Stimulated activated CD4-positive, alpha-beta T cell treated with anti-CD3 and anti-CD28 coated beads, Interleukin-15, amount 100 ng/mL, for 48 hours (primary cell): ENCODE data around the gene LMAN2L.
"Not testable (repeated sequence)": the region's sequence is repeated elsewhere in the genome, so short reads cannot be mapped to it uniquely, and the experiment has no call there.

Experiments
- DNase-seq, 2 donors: peaks; one replicate each; pipeline ENCODE4 v3.0.0-alpha.2; 2020; ENCODE audit warnings: low read depth in 2 of 2

Gene LMAN2L

DNA sequence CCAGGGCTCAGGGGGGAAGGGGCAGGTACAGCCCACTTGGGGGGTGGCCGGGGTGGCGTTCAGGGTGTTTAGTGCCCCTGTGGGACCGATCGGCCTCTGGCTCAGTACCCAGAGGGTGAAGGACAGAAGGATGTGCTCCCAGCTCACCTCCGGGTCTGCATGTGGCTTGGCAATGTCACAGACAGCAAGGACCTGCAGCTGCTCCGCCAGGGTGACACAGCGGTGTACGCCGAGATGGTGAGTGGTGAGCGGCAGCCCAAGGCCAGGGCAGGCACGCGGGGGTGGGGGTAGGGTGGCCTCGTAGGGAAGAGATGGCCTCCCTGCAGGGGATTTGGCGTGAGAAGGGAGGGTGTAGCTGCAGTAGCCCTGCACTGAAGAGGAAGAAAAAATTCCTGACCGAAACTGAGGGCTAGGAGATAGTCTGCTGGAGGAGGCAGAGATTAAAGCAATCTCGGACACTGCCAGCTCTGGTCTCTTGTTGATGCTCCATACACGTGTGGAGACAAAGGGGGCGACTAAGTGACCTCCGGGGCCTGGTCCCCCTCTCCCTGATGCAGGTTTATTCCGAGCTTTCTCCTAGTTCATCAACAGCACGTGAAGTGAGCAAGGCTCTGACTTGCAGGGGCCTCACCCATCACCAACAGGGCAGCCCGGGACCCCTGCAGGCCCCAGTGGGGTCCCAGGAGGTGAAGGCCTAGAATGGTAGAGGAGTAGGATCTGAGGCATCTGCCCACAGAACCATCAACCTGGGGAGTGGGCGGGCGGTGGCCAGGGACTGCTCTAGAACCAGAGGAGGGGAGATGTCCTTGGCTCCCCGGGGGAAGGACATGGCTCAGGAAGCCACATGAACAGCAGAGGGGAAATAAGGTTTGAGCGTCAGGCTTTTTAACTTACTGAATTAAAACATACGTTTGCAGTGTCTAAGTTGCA lies 51.9 kb downstream of the LMAN2L start:
- no peak for DNase-seq

DNA sequence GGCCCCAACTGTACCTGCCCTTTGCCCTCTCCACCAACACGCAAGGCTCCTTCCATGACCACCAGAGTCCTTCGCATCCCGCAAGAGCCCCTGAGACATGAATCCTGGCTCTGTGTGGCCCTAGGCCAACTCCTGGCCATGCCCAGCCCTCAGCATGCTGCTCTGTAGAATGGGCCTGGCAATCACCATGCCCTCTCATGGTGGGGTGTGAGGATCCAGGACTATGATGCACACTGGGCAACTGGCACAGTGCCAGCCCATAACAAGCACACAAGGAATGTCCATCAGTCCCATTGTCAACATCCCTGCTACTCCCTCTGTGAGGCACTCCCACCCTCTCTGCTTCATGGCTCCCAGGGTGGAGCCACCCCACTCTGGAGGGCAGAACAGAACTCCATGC lies 52.6 kb downstream of the LMAN2L start:
- no peak for DNase-seq

DNA sequence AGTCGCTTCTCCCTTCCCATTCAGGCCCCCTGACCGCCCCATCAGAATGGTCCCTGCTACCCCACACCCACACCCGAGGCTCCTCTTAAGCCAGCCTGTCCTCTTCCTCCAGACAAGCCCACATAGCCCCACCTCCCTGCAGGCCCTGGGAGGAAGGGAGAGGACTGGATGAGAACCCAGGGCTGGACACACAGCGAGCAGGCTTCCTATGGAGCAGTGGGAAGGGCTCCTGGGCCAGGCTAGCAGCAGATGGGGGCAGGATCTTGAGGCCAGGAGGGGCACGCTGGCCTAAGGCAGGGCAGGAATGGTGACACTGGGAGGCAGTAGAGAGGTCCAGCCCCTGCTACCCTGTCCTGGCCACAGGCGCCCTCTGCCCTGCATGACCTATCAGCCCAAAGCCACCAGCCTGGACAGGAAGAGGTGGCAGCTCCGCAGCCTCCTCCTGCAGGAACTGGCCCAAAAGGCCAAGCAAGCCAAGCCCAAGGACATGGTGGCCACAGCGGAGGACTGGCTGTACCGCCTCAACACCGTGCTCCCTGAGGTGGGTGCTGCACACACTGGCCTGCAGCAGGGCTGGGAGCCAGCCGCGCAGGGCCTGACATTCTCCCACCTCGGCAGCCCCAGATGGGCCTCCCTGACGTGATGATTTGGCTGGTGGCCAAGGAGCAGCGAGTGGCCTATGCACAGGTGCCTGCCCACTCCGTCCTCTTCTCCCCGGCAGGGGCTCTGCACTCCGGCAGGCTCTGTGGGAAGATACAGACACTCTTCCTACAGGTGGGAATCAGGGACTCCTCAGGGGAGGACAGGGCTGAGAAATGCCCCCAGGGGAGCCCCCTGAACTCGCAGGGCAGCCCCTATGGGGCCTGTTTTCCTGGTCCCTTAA lies 54.0 kb downstream of the LMAN2L start:
- no peak for DNase-seq

DNA sequence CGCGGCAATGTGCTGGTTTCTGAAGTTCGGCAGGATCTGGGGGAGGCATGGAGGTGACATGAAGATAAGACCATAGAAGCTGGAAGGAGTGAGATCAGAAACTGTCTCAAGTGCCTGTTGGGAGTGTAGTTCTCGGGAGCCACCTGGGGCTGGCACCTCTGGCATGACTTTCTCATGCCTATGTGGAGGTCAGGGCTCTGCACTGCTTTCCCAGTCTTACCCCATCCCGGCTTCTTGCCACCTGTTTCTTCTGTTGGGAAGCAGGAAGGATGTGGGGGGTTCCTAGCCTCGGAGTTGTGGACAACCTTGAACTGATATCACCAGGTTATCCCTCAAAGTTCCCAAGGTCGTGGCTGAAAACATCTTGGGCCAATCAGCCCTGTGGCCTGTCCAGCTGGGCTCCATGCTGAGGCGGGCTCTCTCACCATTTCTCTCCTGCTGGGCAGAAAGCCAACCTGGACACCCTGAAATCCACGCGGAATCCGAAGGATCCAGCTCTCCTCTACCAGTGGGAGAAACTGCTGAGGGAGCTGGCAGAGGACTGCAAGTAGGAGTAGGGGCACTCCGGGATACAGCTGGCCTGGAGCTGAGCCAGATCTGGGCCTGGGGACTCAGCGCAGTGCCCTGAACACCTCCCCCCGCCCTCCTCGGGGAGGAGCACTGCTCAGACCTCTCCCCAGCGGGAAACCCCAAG lies 54.8 kb downstream of the LMAN2L start:
- DNase-seq = no peak

DNA sequence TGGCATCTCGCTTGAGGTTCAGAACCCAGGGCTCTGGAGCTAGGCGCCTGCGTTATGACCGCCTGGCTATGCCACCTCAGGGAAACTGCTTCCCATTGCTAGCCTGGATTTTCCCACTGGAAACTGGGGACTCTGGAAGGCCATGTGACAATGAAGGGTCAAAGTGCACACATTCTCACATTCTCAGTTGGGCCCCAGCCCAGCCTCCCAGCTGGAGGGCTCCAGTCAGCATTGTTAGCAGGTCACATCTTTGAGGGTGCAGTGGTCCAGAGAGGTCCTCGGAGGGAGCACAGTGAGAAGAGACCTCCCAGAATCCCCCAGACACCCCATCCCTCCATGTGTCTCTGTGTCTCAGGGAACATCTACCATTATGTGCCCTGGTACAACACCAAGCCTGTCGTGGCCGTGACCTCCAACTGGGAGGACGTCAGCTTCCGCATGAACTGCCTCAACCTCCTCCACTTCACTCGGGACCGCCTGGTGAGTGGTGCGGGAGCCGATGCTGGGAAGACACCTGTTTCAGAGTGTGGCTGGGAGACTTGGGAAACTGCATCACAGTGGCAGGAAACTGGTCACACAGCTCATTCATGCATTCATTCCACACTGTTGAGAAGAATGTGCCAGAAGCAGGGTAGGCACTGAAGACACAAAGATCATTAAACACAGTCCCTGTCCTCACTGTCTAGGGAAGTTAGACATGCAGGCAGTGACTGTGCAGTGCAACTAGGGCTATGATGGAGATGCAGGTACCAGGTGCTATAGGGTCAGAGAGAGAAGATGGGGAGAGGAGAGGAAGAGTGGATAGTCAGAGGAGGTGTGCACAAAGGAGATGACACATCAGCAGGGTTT lies 55.7 kb downstream of the LMAN2L start:
- no peak for DNase-seq

DNA sequence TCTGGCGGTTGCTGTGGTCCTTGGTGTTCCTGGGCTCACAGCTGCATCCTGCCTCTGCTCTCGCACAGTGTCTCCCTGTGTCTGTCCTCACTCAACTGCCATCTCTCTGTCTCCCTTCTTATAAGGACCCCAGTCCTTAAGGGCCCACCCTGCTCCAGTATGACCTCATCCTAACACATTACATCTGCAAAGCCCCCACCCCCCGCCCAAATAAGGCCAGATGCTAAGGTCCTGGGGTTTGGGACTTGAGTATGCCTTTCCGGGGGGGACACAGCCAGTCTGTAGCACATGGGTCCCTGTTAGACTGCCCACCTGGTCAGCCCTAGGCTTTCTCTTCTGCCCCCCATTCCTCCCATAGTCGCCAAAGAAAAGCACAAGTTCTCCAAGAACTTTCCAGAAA lies 56.6 kb downstream of the LMAN2L start:
- DNase-seq = no peak

DNA sequence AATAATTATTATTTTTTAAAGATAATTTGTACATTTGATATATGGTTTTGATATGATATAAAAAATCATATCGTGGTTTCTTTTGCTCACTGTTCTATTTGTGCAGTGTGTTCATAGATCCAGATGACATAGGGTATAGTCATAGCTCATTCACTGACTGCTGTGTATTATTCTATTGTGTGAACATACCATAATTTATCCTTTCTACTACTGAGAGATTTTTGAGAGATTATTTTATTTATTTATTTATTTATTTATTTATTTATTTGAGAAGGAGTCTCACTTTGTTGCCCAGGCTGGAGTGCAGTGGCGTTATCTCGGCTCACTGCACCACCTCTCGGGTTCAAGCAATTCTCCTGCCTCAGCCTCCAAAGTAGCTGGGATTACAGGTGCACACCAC lies 58.3 kb downstream of the LMAN2L start:
- no peak for DNase-seq

DNA sequence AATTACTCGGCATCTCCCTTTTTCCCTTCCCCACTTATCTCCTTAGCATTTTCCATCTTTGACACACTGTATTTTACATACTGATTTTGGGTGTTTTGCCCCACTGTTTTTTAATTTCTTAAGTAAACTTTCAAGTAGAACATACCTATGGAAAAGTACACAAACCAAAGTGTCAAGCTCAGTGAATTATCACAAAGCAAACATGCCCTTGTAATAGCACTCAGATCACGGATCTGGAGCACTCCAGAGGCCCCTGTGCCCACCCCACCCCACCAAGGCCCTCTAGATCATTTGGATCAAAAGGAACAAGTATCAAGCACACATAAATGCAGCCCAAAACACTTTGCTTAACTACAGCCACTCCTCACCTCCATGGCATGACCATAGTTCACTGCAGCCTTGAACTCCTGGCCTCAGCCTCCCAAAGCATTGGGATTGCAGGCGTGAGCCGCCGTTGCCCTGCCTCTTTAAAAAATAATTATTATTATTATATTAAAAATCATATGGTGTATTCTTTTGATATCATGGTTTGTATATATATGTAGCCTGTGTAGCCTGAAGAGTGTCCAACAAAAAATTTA lies 59.2 kb downstream of the LMAN2L start:
- DNase-seq = no peak

DNA sequence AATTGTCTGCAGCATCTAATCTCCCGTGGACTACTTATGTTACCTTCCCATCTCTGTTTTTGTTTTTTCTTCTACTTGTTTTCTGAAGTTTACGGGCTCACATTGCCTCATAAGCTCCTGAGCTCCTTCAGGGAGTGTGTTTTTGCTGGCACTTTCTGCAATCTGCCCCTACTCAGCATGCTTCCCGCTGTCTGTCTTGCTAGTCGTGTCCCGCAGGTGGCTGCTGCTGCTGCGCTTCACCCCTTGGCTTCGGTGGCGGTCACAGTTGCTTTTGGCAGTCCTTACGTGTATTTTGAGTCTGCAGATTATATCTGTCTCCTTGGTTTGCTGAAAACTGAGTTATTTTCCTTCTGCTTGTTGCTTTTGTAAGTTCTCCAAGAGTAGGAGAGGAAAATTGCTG lies 60.0 kb downstream of the LMAN2L start:
- DNase-seq = no peak

DNA sequence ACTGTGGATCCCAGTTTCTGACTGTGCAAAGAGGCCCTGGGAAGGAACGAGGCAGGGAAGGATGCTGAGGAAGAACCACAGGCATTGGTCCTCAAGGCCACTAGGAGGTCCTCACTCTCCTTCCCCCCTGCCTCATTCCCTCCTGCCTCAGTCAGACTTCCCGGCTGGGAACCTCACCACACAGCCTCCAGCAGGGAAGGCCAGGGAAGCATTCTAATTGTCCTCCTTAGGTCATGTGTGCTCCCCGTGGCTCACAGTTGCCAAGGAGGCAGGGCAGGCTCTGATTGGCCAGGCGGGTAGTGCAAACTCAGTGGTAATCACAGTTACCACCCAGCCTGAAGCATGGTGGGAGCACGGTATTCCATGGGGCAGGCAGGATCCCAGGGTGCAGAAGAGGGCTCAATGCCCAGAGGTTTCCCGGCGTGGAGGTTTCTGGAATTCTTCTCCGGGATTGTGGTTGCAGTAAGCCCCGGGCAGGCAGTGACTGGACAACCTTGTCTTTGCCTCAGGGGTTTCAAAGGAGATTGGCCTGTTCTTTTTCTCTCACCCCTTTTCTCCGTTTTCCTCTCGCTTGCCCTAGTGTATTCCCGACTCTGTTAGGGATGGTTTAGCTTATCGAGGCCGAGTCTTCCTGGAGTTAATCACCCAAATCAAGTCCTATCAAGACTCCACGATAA lies 70.2 kb downstream of the LMAN2L start:
- no peak for DNase-seq

DNA sequence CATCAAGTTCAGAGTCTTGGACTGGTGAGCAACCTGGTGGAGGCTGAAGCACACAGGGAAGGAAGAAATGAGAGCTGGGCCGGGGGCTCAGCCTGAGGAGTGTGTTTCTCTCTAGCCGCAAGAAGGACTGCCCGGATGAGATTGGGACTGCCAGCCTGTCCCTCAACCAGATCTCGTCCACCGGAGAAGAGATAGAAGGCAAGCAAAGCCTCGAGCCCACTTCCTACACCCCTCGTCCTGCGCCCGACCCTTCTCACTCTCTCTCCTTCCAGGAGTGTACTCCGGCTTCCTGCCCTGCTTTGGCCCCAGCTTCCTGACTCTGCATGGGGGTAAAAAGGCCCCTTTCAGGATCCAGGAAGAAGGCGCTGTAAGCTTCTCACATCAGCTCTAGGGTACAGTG lies 71.1 kb downstream of the LMAN2L start:
- DNase-seq = no peak

DNA sequence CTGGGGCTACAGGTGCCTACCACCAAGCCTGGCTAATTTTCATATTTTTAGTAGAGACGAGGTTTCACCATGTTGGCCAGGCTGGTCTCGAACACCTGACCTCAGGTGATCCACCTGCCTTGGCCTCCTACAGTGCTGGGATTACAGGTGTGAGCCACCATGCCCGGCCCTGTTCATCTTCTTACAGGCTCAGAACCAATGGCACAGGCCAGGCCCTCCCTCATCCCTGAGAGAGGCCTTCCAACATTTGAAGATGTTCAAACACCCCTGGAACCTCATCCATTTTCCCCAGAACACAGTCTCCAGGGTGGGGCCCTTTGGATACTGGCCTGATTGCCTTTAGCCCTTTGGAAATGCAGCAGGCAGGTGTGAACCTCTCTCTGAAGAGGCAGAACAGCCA lies 74.1 kb downstream of the LMAN2L start:
- DNase-seq = not testable (repeated sequence)

DNA sequence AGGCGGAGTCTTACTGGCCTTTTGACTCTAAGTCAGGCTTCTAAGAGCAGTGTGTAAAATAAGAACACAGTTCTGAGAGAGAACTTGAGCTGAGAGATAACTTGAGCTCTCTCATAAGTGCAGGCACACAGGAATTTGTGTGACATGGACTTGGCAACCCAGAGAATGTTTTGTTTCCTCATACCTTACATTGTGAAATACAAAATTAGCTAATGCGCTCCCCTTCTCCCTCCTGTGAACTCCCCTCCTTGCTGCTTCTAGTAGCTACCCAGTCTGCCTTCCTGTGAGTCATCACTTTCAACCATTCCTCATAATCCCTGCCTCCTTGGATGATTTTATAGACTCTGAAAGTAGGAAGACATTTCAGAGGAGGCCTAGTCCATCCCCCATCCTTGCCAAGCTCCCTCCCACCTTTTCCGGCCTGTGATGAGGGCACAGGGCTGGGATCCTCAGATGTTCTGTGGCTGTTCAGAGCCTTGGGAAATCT lies 74.7 kb downstream of the LMAN2L start:
- DNase-seq = no peak

DNA sequence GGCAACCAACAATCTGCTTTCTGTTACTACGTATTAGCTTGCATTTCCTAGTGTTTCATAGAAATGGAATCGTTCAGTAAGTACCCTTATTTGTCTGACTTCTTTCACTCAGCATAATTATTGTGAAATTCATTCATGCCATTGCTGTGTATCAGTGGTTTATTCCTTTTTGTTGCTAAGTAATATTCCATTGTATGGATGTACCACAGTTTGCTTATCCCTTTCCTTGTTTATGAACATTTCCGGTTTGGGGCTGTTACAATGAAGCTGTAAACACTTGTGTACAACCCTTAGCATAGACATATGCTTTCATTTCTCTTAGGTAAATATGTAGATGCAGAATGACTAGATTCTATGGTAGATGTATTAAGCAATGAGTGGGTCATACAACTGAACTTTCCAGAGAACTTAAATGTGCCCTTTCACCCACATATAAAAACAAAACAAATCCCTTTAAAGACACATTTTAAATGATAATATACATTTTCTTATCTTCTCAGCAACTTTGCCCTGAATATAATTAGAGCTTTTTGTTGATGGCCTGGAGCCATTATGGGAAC lies 75.4 kb downstream of the LMAN2L start:
- DNase-seq = no peak

DNA sequence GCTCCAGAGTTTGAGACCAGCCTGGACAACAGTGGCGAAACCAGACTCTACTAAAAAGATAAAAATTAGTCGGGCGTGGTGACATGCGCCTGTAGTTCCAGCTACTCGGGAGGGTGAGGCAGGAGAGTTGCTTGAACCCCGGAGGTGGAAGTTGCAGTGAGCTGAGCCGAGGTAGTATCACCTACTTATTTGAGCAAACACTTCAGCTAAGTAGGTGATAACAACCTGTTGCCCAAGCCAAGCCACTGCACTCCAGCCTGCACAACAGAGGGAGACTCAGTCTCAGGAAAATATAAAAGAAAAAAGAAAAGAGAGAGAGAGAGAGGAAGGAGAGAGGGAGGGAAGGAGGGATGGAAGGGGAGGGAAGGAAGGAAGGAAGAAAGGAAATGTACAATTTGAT lies 76.0 kb downstream of the LMAN2L start:
- no peak for DNase-seq

DNA sequence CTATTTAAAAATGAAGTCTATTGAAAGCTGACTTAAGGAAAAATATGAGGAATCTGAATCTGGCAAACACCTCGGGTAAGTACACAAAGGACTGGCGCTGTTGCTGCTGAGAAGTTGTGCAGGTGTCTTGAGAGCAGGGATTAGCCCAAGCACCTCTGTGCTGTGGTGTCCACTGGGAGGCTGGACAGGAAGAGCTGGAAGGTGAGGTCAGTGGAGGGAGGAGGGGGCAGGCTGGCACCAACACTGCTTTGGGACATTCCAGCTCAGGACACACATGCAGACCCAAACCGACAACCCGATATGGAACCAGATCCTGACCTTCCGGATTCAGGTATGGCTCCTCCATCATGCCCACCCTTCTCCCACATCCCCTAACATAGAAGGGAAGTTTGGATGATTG lies 76.7 kb downstream of the LMAN2L start:
- DNase-seq = no peak

DNA sequence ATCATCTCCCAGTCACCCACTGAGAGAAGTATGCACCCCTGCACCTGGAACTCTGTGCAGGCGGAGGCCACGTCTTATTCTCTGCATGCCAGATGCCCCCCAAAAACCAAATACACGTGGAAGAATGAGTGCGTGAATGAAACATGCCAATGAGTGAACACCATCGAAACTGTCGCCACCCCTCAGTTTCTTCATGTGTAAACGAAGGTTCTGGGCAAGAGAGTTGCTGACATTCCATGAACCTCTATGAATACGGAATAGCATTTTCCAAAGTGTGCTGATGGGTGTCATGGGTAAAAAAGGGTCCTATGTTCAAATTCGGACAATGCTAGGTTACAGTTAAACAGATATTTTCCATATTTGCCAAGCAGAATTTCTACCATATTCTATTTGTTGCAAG lies 77.5 kb downstream of the LMAN2L start:
- no peak for DNase-seq

DNA sequence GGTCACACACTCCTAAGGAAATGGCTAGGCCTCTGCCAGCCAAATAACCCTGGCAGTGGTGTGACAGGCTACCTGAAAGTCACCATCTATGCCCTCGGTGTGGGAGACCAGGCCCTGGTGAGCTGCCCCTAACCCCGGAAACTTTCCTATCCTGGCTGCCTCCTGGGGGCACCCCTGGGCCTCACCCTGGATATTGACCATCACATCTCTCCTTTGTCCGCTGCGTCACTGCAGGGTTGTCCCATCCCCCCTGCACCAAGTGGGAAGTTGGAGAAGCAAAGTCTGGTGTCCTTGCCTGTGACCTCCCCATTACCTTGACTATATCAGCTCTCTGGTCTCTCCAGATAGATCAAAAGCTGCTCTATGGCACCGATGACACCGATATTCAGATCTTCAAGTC lies 78.5 kb downstream of the LMAN2L start:
- DNase-seq = no peak

DNA sequence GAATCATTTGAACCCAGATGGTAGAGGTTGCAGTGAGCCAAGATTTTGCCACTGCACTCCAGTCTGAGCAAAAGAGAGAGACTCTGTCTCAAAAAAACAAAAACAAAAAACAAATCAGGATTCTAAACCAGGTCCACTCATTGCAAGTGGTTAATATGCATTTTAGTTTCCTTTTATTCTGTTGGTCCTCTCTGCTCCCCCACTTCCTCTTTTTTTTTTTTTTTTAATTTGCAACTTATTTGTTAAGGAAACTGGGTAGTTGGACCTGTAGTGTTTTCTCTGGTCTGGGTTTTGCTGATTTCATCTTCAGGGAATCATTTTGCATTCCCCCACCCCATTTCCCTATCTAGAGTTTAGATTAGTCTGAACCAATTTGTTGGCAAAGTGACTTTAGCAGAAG lies 83.3 kb downstream of the LMAN2L start:
- no peak for DNase-seq
